Amniotic stem cell (primary cell): ENCODE results near the gene FAM216B.

Source experiments
- DNase-seq: peaks from one replicate; lab custom pipeline; 2025; lab: John Stamatoyannopoulos, UW

The FAM216B gene

DNA sequence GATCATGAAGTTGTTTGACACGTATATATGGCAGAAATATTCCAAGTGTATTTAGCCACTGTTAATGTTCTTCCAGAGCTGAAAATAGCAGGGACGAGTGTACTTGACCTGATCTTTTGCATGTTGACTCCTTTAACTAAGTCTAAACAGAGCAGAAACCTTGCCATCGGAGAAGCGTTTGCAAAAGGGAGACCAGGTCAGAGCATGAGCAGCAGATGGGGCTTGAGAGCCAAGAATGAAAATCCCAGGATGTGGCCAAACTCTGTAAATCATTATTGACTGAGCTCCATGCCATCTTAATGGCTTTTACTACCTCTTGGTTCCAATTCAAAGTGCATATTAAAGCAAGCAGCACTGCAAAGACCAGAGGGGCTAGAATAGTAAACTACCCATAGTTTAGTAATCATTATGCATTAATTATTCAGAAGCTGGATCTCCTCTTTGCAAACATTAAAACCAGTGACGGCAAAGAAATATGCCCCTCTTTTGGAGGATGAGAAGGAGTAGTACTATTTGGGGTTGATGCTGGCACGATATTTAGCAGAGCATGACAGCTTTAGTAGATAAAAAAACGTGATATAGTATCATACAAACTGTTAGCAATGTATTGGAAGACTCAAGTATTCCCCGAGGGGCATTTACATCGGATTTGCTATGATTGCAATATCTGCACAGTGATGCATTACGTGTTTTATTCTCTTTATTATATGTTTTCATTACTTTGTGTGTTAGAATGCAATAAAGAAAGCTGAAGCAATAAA is 55.7 kb downstream of the FAM216B start:
- peak; percentile 43 for DNase-seq
